GM23338 (cell line): Measurements from ENCODE around the gene GTF3C1. TPM values are rescaled to one million over a fixed set of nuclear protein-coding genes. Genes with fewer than 3 reads are reported as not detected.

Experiments
- ATAC-seq: fragments of 200-7000 bp; cut with Tn5 transposase; 3 replicates; pipeline ENCODE4 v1.9.1; 2020
- DNase-seq: peaks from one replicate; pipeline ENCODE4 v3.0.0-alpha.2; 2015; ENCODE audit warnings: low spot score
- H2AFZ ChIP-seq: fragments of 200-600 bp; sonication (generic); 2 replicates; pipeline ENCODE4 v1.8.0; 2016; ENCODE audit warnings: antibody characterized with exemption, mild to moderate bottlenecking, moderate library complexity
- H3F3A ChIP-seq: fragments of 200-600 bp; sonication (generic); replicated peaks from 2 replicates; pipeline ENCODE4 v1.8.0; 2017; ENCODE audit warnings: antibody characterized with exemption, mixed run types, low read depth
- H3K27ac ChIP-seq: fragments of 200-600 bp; sonication (generic); 2 replicates; pipeline ENCODE4 v1.6.1; 2016; ENCODE audit warnings: low read depth
- H3K27me3 ChIP-seq: fragments of 200-600 bp; sonication (generic); 2 replicates; pipeline ENCODE4 v1.8.0; 2016; ENCODE audit warnings: mild to moderate bottlenecking, mixed run types, moderate library complexity; ENCODE audit not compliant: insufficient read depth
- H3K36me3 ChIP-seq: fragments of 200-600 bp; sonication (generic); 2 replicates; pipeline ENCODE4 v1.8.0; 2016; ENCODE audit warnings: mild to moderate bottlenecking; ENCODE audit not compliant: insufficient read depth
- H3K4me1 ChIP-seq: fragments of 200-600 bp; sonication (generic); 2 replicates; pipeline ENCODE4 v1.8.0; 2016; ENCODE audit warnings: mild to moderate bottlenecking, moderate library complexity; ENCODE audit not compliant: insufficient read depth
- H3K4me2 ChIP-seq: fragments of 200-600 bp; sonication (generic); 2 replicates; pipeline ENCODE4 v1.7.1; 2017; ENCODE audit warnings: mixed run types
- H3K4me3 ChIP-seq: fragments of 200-600 bp; sonication (generic); 2 replicates; pipeline ENCODE4 v1.6.1; 2016; ENCODE audit warnings: mixed run types
- H3K79me2 ChIP-seq: fragments of 200-600 bp; sonication (generic); replicated peaks from 2 replicates; pipeline ENCODE4 v1.8.0; 2017; ENCODE audit warnings: mild to moderate bottlenecking; ENCODE audit not compliant: insufficient read depth
- H3K9me2 ChIP-seq: fragments of 200-600 bp; sonication (generic); 2 replicates; pipeline ENCODE4 v1.8.0; 2017; ENCODE audit not compliant: insufficient read depth
- H4K20me1 ChIP-seq: fragments of 200-600 bp; sonication (generic); replicated peaks from 2 replicates; pipeline ENCODE4 v1.8.0; 2017; ENCODE audit warnings: mild to moderate bottlenecking; ENCODE audit not compliant: insufficient read depth
- H3K27ac Mint-ChIP-seq: 2 replicates; pipeline ENCODE4 v1.8.0; 2020; ENCODE audit warnings: inconsistent platforms, mild to moderate bottlenecking, moderate library complexity, mixed read lengths
- H3K27me3 Mint-ChIP-seq: 3 replicates; pipeline ENCODE4 v1.8.0; 2022; ENCODE audit warnings: low read depth, mild to moderate bottlenecking, moderate library complexity, mixed read lengths, inconsistent platforms; ENCODE audit not compliant: insufficient read depth, poor library complexity
- H3K36me3 Mint-ChIP-seq: 3 replicates; pipeline ENCODE4 v1.8.0; 2021; ENCODE audit warnings: low read depth, mild to moderate bottlenecking, inconsistent platforms, moderate library complexity, mixed read lengths
- H3K4me1 Mint-ChIP-seq: 3 replicates; pipeline ENCODE4 v1.8.0; 2020; ENCODE audit warnings: mild to moderate bottlenecking, inconsistent platforms, mixed read lengths
- H3K4me3 Mint-ChIP-seq: 3 replicates; pipeline ENCODE4 v1.8.0; 2021; ENCODE audit warnings: moderate library complexity, mild to moderate bottlenecking, inconsistent platforms, mixed read lengths
- H3K9me3 Mint-ChIP-seq: 3 replicates; pipeline ENCODE4 v1.8.0; 2020; ENCODE audit warnings: moderate library complexity, mild to moderate bottlenecking, inconsistent platforms, mixed read lengths
- CREB1 ChIP-seq: fragments of 250-450 bp; sonication (Bioruptor Pico); IDR thresholded peaks from 2 replicates; pipeline ENCODE4 v1.5.0; 2020; ENCODE audit warnings: low read depth, mild to moderate bottlenecking, moderate library complexity
- CTCF ChIP-seq, 2 experiments: fragments of 200-600 bp in 1 of 2; sonication (generic) in 1 of 2; conservative IDR thresholded peaks; 2 replicates each; pipeline versions ENCODE4 v1.5.1 to v1.6.1; 2016 to 2017; ENCODE audit warnings: antibody characterized with exemption in 2 of 2, low read depth in 2 of 2, mild to moderate bottlenecking in 2 of 2, moderate library complexity in 1 of 2
- ETS1 ChIP-seq: IDR thresholded peaks from 2 replicates; pipeline ENCODE4 v1.6.1; 2016; ENCODE audit warnings: antibody characterized with exemption
- EZH2 ChIP-seq: fragments of 200-600 bp; sonication (generic); IDR thresholded peaks from one replicate; pipeline ENCODE4 v1.8.0; 2017; ENCODE audit warnings: antibody characterized with exemption, mild to moderate bottlenecking, low read depth; ENCODE audit not compliant: unreplicated experiment
- EZH2phosphoT487 ChIP-seq: fragments of 200-600 bp; sonication (generic); IDR thresholded peaks from one replicate; pipeline ENCODE4 v1.8.1; 2018; ENCODE audit warnings: antibody characterized with exemption; ENCODE audit not compliant: unreplicated experiment
- JUNB ChIP-seq: IDR thresholded peaks from one replicate; pipeline ENCODE4 v1.6.1; 2016; ENCODE audit warnings: antibody characterized with exemption; ENCODE audit not compliant: unreplicated experiment
- NANOG ChIP-seq: IDR thresholded peaks from 2 replicates; pipeline ENCODE4 v1.6.1; 2016; ENCODE audit warnings: antibody characterized with exemption, borderline replicate concordance
- POLR2AphosphoS5 ChIP-seq: IDR thresholded peaks from 2 replicates; pipeline ENCODE4 v1.6.1; 2016; ENCODE audit warnings: antibody characterized with exemption, low read depth
- REST ChIP-seq: IDR thresholded peaks from one replicate; pipeline ENCODE4 v1.6.1; 2018; ENCODE audit warnings: antibody characterized with exemption; ENCODE audit not compliant: unreplicated experiment
- STAT1 ChIP-seq: IDR thresholded peaks from one replicate; pipeline ENCODE4 v1.6.1; 2016; ENCODE audit warnings: antibody characterized with exemption; ENCODE audit not compliant: unreplicated experiment
- ZNF114 ChIP-seq: fragments of 250-450 bp; sonication (Bioruptor Pico); IDR thresholded peaks from 2 replicates; pipeline ENCODE4 v1.5.0; 2020; ENCODE audit warnings: mild to moderate bottlenecking, moderate library complexity
- ZNF331 ChIP-seq: fragments of 250-450 bp; sonication (Bioruptor Pico); IDR thresholded peaks from 2 replicates; pipeline ENCODE4 v1.5.0; 2020; ENCODE audit warnings: low read depth, mild to moderate bottlenecking, moderate library complexity
- ZNF462 ChIP-seq: fragments of 250-450 bp; sonication (Bioruptor Pico); IDR thresholded peaks from 2 replicates; pipeline ENCODE4 v1.5.0; 2020; ENCODE audit warnings: mild to moderate bottlenecking, moderate library complexity
- polyA plus RNA-seq: library from polyadenylated mRNA; unstranded; fragments of >200 nt; fragmentation: Nextera tagmentation; extraction: Ambion mirVana; gene quantifications from 2 replicates; pipeline ENCODE4 v1.2.1, GENCODE V29; 2016
- total RNA-seq: library from RNA; depleted of rRNA; stranded (reverse); fragments of >200 nt; shearing (Covaris generic); gene quantifications from 2 replicates; pipeline ENCODE4 v1.2.3, GENCODE V29; 2014

Gene GTF3C1
- total and polyA plus RNA-seq, 2 experiments from 2014 or later, result 78.5 to 138 TPM

- Histone ChIP-seq H3F3A (no peaks in the 10 kb centered on the region), H2AFZ (no peak overlapping the region), H3K4me3 (no peak overlapping the region), H3K36me3 (no peaks in the 10 kb centered on the region), H3K4me2 (no peak overlapping the region), H3K27me3 (no peaks in the 10 kb centered on the region), H3K27ac (no peak overlapping the region), H3K4me1 (0 out of 2 replicates have a peak, but pooled peaks cover 6% of the 10 kb centered on the region), H3K79me2 (no peaks in the 10 kb centered on the region), H4K20me1 (no peaks in the 10 kb centered on the region), H3K9me2 (no peaks in the 10 kb centered on the region)
- TF ChIP-seq ZNF114, result no peak
- no peak for TF ChIP-seq JUNB
- TF ChIP-seq CREB1, result no peak
- TF ChIP-seq STAT1, result no peak
- TF ChIP-seq ETS1, result no peak
- TF ChIP-seq EZH2phosphoT487, result no peak
- no peak for TF ChIP-seq EZH2
- TF ChIP-seq ZNF331, result no peak
- no peak for TF ChIP-seq NANOG
- TF ChIP-seq ZNF462 (CRISPR knock-in tag), result no peak
- TF ChIP-seq POLR2AphosphoS5, result no peak
- no peak for TF ChIP-seq REST
- no peak for TF ChIP-seq CTCF (conservative IDR thresholded peaks at IDR 0.05; ENCODE audit: low read depth in 2 of 2)
- Mint-ChIP-seq H3K4me1 (peaks cover 6% of the 10 kb centered on the region; the same call in 2 of the 3 replicates), H3K36me3 (no peaks in the 10 kb centered on the region; the same call in 2 of the 3 replicates), H3K27ac (no peak overlapping the region), H3K4me3 (no peak overlapping the region), H3K27me3 (peaks cover 3% of the 10 kb centered on the region), H3K9me3 (no peaks in the 10 kb centered on the region)
- no peak for ATAC-seq
- no peak for DNase-seq
These were observed 135.8 kb downstream of the GTF3C1 start for GRCh38 chr16:27413956-27414355.
